ENCODE results near the gene USP20. TPM values are rescaled to one million over a fixed set of nuclear protein-coding genes. Genes with fewer than 3 reads are reported as not detected.

USP20 gene
- total RNA-seq, 1 experiment from 2014 or later: 16.8 TPM

DNA sequence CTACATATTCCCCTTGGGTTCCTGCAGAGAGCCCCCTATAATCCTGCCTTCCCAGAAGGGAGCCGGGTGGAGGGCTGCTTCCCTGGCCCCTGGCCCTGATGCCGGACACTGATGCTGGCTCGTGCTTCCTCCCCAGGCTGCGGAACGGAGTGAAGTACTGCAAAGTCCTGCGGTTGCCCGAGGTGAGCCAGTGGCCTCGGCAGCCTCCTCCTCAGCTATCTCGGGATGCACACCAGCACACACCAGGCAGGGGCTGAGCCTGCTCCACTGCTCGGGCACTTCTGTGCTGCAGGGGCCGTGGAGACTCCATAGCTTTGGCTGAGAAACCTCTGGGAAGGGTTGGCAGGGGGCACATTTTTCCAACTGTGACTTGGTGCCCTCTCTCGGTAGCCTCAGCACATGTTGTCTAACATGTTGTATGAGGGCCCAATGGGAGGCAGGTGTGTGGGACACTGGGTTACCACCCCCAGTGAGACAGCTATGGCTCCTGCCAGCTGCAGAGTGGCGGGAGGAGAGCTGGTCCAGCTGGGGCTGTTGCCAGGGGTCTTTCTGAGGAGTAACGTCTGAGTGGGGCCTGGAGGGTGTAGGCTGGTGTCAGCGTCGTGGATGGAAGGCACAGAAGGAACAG, 38.4 kb downstream of the USP20 start:
- ChIA-PET CTCF (no interaction called here), RAD21 (ENCODE audit: low non-redundant PET in 1 of 2, low total read pairs in 2 of 2, uncharacterized antibody in 2 of 2, unreplicated experiment in 2 of 2) (no interaction called here), POLR2A (no interaction called here)
- intact Hi-C loops (cut with micrococcal nuclease): no loop called here
- H3K27me3 ChIP-seq (ENCODE audit: insufficient read depth, low read length): no peaks in the 10 kb centered on the region
- BruUV-seq (replicated peaks): no TSS peak
- no peaks in the 10 kb centered on the region for H3K9me2 ChIP-seq (ENCODE audit: insufficient read depth)
- H2AFZ ChIP-seq (ENCODE audit: low read depth, low read length, poor library complexity, severe bottlenecking): no peak overlapping the region
- DNase-seq (ENCODE audit: low read depth, low spot score) (no peak), ATAC-seq (no peak)
- no peaks in the 10 kb centered on the region for H3K36me3 ChIP-seq (ENCODE audit: control insufficient read depth in 1 of 2, insufficient read depth in 2 of 2, low read length in 2 of 2)
- H3K9me3 ChIP-seq (ENCODE audit: control insufficient read depth in 1 of 2, insufficient read depth in 1 of 2, low read depth in 1 of 2, low read length in 2 of 2): no peaks in the 10 kb centered on the region
- H4K20me1 ChIP-seq (ENCODE audit: insufficient read depth): no peaks in the 10 kb centered on the region
- no peak overlapping the region for H3K4me3 ChIP-seq (replicated peaks in 1 of 2; ENCODE audit: low read depth in 1 of 2, low read length in 2 of 2)
- TF ChIP-seq POLR2A (IDR thresholded peaks at IDR 0.05; ENCODE audit: borderline replicate concordance, extremely low read depth, insufficient read depth, insufficient read length) (no peak), RAD21 (IDR thresholded peaks at IDR 0.05; ENCODE audit: low read depth) (no peak), ZFX (IDR thresholded peaks at IDR 0.05) (no peak), SIN3A (IDR thresholded peaks at IDR 0.05; ENCODE audit: low read depth) (no peak), FOSL1 (IDR thresholded peaks at IDR 0.05; ENCODE audit: low read depth) (no peak), EZH2 (IDR thresholded peaks at IDR 0.05) (no peak), TCF7L2 (IDR thresholded peaks at IDR 0.05; ENCODE audit: borderline replicate concordance, extremely low read depth, insufficient read depth, insufficient read length) (no peak), SRF (IDR thresholded peaks at IDR 0.05; ENCODE audit: low read depth) (no peak), EGR1 (IDR thresholded peaks at IDR 0.05; ENCODE audit: low read depth) (no peak), POLR2AphosphoS5 (IDR thresholded peaks at IDR 0.05; ENCODE audit: low read depth, low read length) (no peak)
- TF ChIP-seq, protein P1, sequence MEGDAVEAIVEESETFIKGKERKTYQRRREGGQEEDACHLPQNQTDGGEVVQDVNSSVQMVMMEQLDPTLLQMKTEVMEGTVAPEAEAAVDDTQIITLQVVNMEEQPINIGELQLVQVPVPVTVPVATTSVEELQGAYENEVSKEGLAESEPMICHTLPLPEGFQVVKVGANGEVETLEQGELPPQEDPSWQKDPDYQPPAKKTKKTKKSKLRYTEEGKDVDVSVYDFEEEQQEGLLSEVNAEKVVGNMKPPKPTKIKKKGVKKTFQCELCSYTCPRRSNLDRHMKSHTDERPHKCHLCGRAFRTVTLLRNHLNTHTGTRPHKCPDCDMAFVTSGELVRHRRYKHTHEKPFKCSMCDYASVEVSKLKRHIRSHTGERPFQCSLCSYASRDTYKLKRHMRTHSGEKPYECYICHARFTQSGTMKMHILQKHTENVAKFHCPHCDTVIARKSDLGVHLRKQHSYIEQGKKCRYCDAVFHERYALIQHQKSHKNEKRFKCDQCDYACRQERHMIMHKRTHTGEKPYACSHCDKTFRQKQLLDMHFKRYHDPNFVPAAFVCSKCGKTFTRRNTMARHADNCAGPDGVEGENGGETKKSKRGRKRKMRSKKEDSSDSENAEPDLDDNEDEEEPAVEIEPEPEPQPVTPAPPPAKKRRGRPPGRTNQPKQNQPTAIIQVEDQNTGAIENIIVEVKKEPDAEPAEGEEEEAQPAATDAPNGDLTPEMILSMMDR (IDR thresholded peaks at IDR 0.05 in 2 of 3, conservative IDR thresholded peaks at IDR 0.05 in 1 of 3; ENCODE audit: borderline replicate concordance in 1 of 3, insufficient read depth in 1 of 3, low read depth in 2 of 3, low read length in 2 of 3): no peak
- no peaks in the 10 kb centered on the region for H3K4me1 ChIP-seq (ENCODE audit: control insufficient read depth in 1 of 2, insufficient read depth in 2 of 2, low read length in 2 of 2)
- H3K27ac ChIP-seq (ENCODE audit: low read depth, low read length): no peak overlapping the region
- no peak overlapping the region for H3K4me2 ChIP-seq (ENCODE audit: low read length)
- H3K79me2 ChIP-seq (ENCODE audit: insufficient read depth, low read length): no peaks in the 10 kb centered on the region
- no peak overlapping the region for H3K9ac ChIP-seq (ENCODE audit: low read length)

All from HCT116 (cell line).